GM23338 (cell line): ENCODE results near the gene UNKL. TPM values are rescaled to one million over a fixed set of nuclear protein-coding genes. Genes with fewer than 3 reads are reported as not detected.

Experiments used
- ATAC-seq: fragments of 200-7000 bp; cut with Tn5 transposase; 3 replicates; pipeline ENCODE4 v1.9.1; 2020
- DNase-seq: peaks from one replicate; pipeline ENCODE4 v3.0.0-alpha.2; 2015; ENCODE audit warnings: low spot score
- H2AFZ ChIP-seq: fragments of 200-600 bp; sonication (generic); 2 replicates; pipeline ENCODE4 v1.8.0; 2016; ENCODE audit warnings: antibody characterized with exemption, mild to moderate bottlenecking, moderate library complexity
- H3F3A ChIP-seq: fragments of 200-600 bp; sonication (generic); replicated peaks from 2 replicates; pipeline ENCODE4 v1.8.0; 2017; ENCODE audit warnings: antibody characterized with exemption, mixed run types, low read depth
- H3K27ac ChIP-seq: fragments of 200-600 bp; sonication (generic); 2 replicates; pipeline ENCODE4 v1.6.1; 2016; ENCODE audit warnings: low read depth
- H3K27me3 ChIP-seq: fragments of 200-600 bp; sonication (generic); 2 replicates; pipeline ENCODE4 v1.8.0; 2016; ENCODE audit warnings: mild to moderate bottlenecking, mixed run types, moderate library complexity; ENCODE audit not compliant: insufficient read depth
- H3K36me3 ChIP-seq: fragments of 200-600 bp; sonication (generic); 2 replicates; pipeline ENCODE4 v1.8.0; 2016; ENCODE audit warnings: mild to moderate bottlenecking; ENCODE audit not compliant: insufficient read depth
- H3K4me1 ChIP-seq: fragments of 200-600 bp; sonication (generic); 2 replicates; pipeline ENCODE4 v1.8.0; 2016; ENCODE audit warnings: mild to moderate bottlenecking, moderate library complexity; ENCODE audit not compliant: insufficient read depth
- H3K4me2 ChIP-seq: fragments of 200-600 bp; sonication (generic); 2 replicates; pipeline ENCODE4 v1.7.1; 2017; ENCODE audit warnings: mixed run types
- H3K4me3 ChIP-seq: fragments of 200-600 bp; sonication (generic); 2 replicates; pipeline ENCODE4 v1.6.1; 2016; ENCODE audit warnings: mixed run types
- H3K79me2 ChIP-seq: fragments of 200-600 bp; sonication (generic); replicated peaks from 2 replicates; pipeline ENCODE4 v1.8.0; 2017; ENCODE audit warnings: mild to moderate bottlenecking; ENCODE audit not compliant: insufficient read depth
- H3K9me2 ChIP-seq: fragments of 200-600 bp; sonication (generic); 2 replicates; pipeline ENCODE4 v1.8.0; 2017; ENCODE audit not compliant: insufficient read depth
- H4K20me1 ChIP-seq: fragments of 200-600 bp; sonication (generic); replicated peaks from 2 replicates; pipeline ENCODE4 v1.8.0; 2017; ENCODE audit warnings: mild to moderate bottlenecking; ENCODE audit not compliant: insufficient read depth
- H3K27ac Mint-ChIP-seq: 2 replicates; pipeline ENCODE4 v1.8.0; 2020; ENCODE audit warnings: inconsistent platforms, mild to moderate bottlenecking, moderate library complexity, mixed read lengths
- H3K27me3 Mint-ChIP-seq: 3 replicates; pipeline ENCODE4 v1.8.0; 2022; ENCODE audit warnings: low read depth, mild to moderate bottlenecking, moderate library complexity, mixed read lengths, inconsistent platforms; ENCODE audit not compliant: insufficient read depth, poor library complexity
- H3K36me3 Mint-ChIP-seq: 3 replicates; pipeline ENCODE4 v1.8.0; 2021; ENCODE audit warnings: low read depth, mild to moderate bottlenecking, inconsistent platforms, moderate library complexity, mixed read lengths
- H3K4me1 Mint-ChIP-seq: 3 replicates; pipeline ENCODE4 v1.8.0; 2020; ENCODE audit warnings: mild to moderate bottlenecking, inconsistent platforms, mixed read lengths
- H3K4me3 Mint-ChIP-seq: 3 replicates; pipeline ENCODE4 v1.8.0; 2021; ENCODE audit warnings: moderate library complexity, mild to moderate bottlenecking, inconsistent platforms, mixed read lengths
- H3K9me3 Mint-ChIP-seq: 3 replicates; pipeline ENCODE4 v1.8.0; 2020; ENCODE audit warnings: moderate library complexity, mild to moderate bottlenecking, inconsistent platforms, mixed read lengths
- CREB1 ChIP-seq: fragments of 250-450 bp; sonication (Bioruptor Pico); IDR thresholded peaks from 2 replicates; pipeline ENCODE4 v1.5.0; 2020; ENCODE audit warnings: low read depth, mild to moderate bottlenecking, moderate library complexity
- CTCF ChIP-seq, 2 experiments: fragments of 200-600 bp in 1 of 2; sonication (generic) in 1 of 2; conservative IDR thresholded peaks; 2 replicates each; pipeline versions ENCODE4 v1.5.1 to v1.6.1; 2016 to 2017; ENCODE audit warnings: antibody characterized with exemption in 2 of 2, low read depth in 2 of 2, mild to moderate bottlenecking in 2 of 2, moderate library complexity in 1 of 2
- ETS1 ChIP-seq: IDR thresholded peaks from 2 replicates; pipeline ENCODE4 v1.6.1; 2016; ENCODE audit warnings: antibody characterized with exemption
- EZH2 ChIP-seq: fragments of 200-600 bp; sonication (generic); IDR thresholded peaks from one replicate; pipeline ENCODE4 v1.8.0; 2017; ENCODE audit warnings: antibody characterized with exemption, mild to moderate bottlenecking, low read depth; ENCODE audit not compliant: unreplicated experiment
- EZH2phosphoT487 ChIP-seq: fragments of 200-600 bp; sonication (generic); IDR thresholded peaks from one replicate; pipeline ENCODE4 v1.8.1; 2018; ENCODE audit warnings: antibody characterized with exemption; ENCODE audit not compliant: unreplicated experiment
- JUNB ChIP-seq: IDR thresholded peaks from one replicate; pipeline ENCODE4 v1.6.1; 2016; ENCODE audit warnings: antibody characterized with exemption; ENCODE audit not compliant: unreplicated experiment
- NANOG ChIP-seq: IDR thresholded peaks from 2 replicates; pipeline ENCODE4 v1.6.1; 2016; ENCODE audit warnings: antibody characterized with exemption, borderline replicate concordance
- POLR2AphosphoS5 ChIP-seq: IDR thresholded peaks from 2 replicates; pipeline ENCODE4 v1.6.1; 2016; ENCODE audit warnings: antibody characterized with exemption, low read depth
- REST ChIP-seq: IDR thresholded peaks from one replicate; pipeline ENCODE4 v1.6.1; 2018; ENCODE audit warnings: antibody characterized with exemption; ENCODE audit not compliant: unreplicated experiment
- STAT1 ChIP-seq: IDR thresholded peaks from one replicate; pipeline ENCODE4 v1.6.1; 2016; ENCODE audit warnings: antibody characterized with exemption; ENCODE audit not compliant: unreplicated experiment
- ZNF114 ChIP-seq: fragments of 250-450 bp; sonication (Bioruptor Pico); IDR thresholded peaks from 2 replicates; pipeline ENCODE4 v1.5.0; 2020; ENCODE audit warnings: mild to moderate bottlenecking, moderate library complexity
- ZNF331 ChIP-seq: fragments of 250-450 bp; sonication (Bioruptor Pico); IDR thresholded peaks from 2 replicates; pipeline ENCODE4 v1.5.0; 2020; ENCODE audit warnings: low read depth, mild to moderate bottlenecking, moderate library complexity
- ZNF462 ChIP-seq: fragments of 250-450 bp; sonication (Bioruptor Pico); IDR thresholded peaks from 2 replicates; pipeline ENCODE4 v1.5.0; 2020; ENCODE audit warnings: mild to moderate bottlenecking, moderate library complexity
- polyA plus RNA-seq: library from polyadenylated mRNA; unstranded; fragments of >200 nt; fragmentation: Nextera tagmentation; extraction: Ambion mirVana; gene quantifications from 2 replicates; pipeline ENCODE4 v1.2.1, GENCODE V29; 2016
- total RNA-seq: library from RNA; depleted of rRNA; stranded (reverse); fragments of >200 nt; shearing (Covaris generic); gene quantifications from 2 replicates; pipeline ENCODE4 v1.2.3, GENCODE V29; 2014

Gene UNKL
- total and polyA plus RNA-seq, 2 experiments from 2014 or later, result 16.7 to 28.7 TPM

GRCh38 chr16:1444730-1445517, 30.4 kb upstream of the UNKL start:
- Histone ChIP-seq H3K4me3 (no peak overlapping the region), H3K9me2 (no peaks in the 10 kb centered on the region), H2AFZ (no peak overlapping the region), H3K4me2 (no peak overlapping the region), H3K36me3 (no peaks in the 10 kb centered on the region), H3K79me2 (no peaks in the 10 kb centered on the region), H3K27me3 (no peaks in the 10 kb centered on the region), H4K20me1 (no peaks in the 10 kb centered on the region), H3K4me1 (no peaks in the 10 kb centered on the region), H3F3A (no peaks in the 10 kb centered on the region), H3K27ac (no peak overlapping the region)
- no peak for TF ChIP-seq CREB1 (CRISPR knock-in tag)
- no peak for TF ChIP-seq POLR2AphosphoS5
- no peak for TF ChIP-seq NANOG
- TF ChIP-seq ETS1, result no peak
- no peak for TF ChIP-seq ZNF331
- TF ChIP-seq STAT1, result no peak
- TF ChIP-seq ZNF114 (CRISPR knock-in tag), result no peak
- TF ChIP-seq CTCF (conservative IDR thresholded peaks at IDR 0.05; ENCODE audit: low read depth in 2 of 2), result no peak
- no peak for TF ChIP-seq EZH2phosphoT487
- TF ChIP-seq ZNF462, result no peak
- TF ChIP-seq EZH2, result no peak
- TF ChIP-seq REST, result no peak
- no peak for TF ChIP-seq JUNB
- ATAC-seq, result no peak; the same call in 2 of the 3 replicates
- Mint-ChIP-seq H3K36me3 (no peaks in the 10 kb centered on the region; the same call in 2 of the 3 replicates), H3K27me3 (peaks cover 3% of the 10 kb centered on the region), H3K9me3 (no peaks in the 10 kb centered on the region), H3K4me1 (no peaks in the 10 kb centered on the region), H3K27ac (no peak overlapping the region), H3K4me3 (no peak overlapping the region)
- no peak for DNase-seq
